Caki2 (cell line): ENCODE measurements around the gene SBNO2. TPM values are rescaled to one million over a fixed set of nuclear protein-coding genes. Genes with fewer than 3 reads are reported as not detected.

ENCODE experiments used
- DNase-seq: peaks from one replicate; pipeline ENCODE4 v3.0.0-alpha.2; 2015; ENCODE audit warnings: low read depth
- in situ Hi-C: cut with HindIII; loops from 2 replicates; pipeline ENCODE4 v1.10.0; 2016; ENCODE audit warnings: low sequenced_read_pairs, low pct_unique_long_range_greater_than_20kb, mixed read lengths
- total RNA-seq: library from RNA; depleted of rRNA; stranded (reverse); fragments of >200 nt; shearing (Covaris generic); gene quantifications from 2 replicates; pipeline ENCODE4 v1.2.3, GENCODE V29; 2014; ENCODE audit warnings: low replicate concordance

The SBNO2 gene
- total RNA-seq, 1 experiment from 2014 or later: 23.7 TPM

- DNase-seq: no peak
- in situ Hi-C loops: no loop called here
Measured at GRCh38 chr19:1089126-1089771, 84.8 kb downstream of the SBNO2 start.

- no peak for DNase-seq
- in situ Hi-C loops: no loop called here
Measured at GRCh38 chr19:1088416-1089010, 85.6 kb downstream of the SBNO2 start.

GRCh38 chr19:1087813-1088415 is 86.2 kb downstream of the SBNO2 start:
- no peak for DNase-seq
- in situ Hi-C loops: no loop called here

GRCh38 chr19:1086613-1087012 is 87.5 kb downstream of the SBNO2 start:
- in situ Hi-C loops: no loop called here
- no peak for DNase-seq

GRCh38 chr19:1085676-1086442 is 88.2 kb downstream of the SBNO2 start:
- DNase-seq: no peak
- in situ Hi-C loops: no loop called here

GRCh38 chr19:1085053-1085658 is 88.9 kb downstream of the SBNO2 start:
- DNase-seq: no peak
- in situ Hi-C loops: no loop called here

GRCh38 chr19:1084024-1084868 is 89.8 kb downstream of the SBNO2 start:
- in situ Hi-C loops: no loop called here
- no peak for DNase-seq

GRCh38 chr19:1082928-1083816 is 90.9 kb downstream of the SBNO2 start:
- DNase-seq: no peak
- in situ Hi-C loops: no loop called here

GRCh38 chr19:1082165-1082927 is 91.7 kb downstream of the SBNO2 start:
- peak; percentile 82 for DNase-seq
- in situ Hi-C loops: no loop called here

GRCh38 chr19:1081301-1082164 is 92.5 kb downstream of the SBNO2 start:
- in situ Hi-C loops: no loop called here
- DNase-seq: no peak

GRCh38 chr19:1080360-1081161 is 93.5 kb downstream of the SBNO2 start:
- in situ Hi-C loops: no loop called here

GRCh38 chr19:1079566-1080111 is 94.4 kb downstream of the SBNO2 start:
- DNase-seq: no peak
- in situ Hi-C loops: no loop called here

More at GRCh38 chr19:1080360-1081161, 93.5 kb downstream of the SBNO2 start:
- DNase-seq: no peak

GRCh38 chr19:1076951-1077350 is 97.1 kb downstream of the SBNO2 start:
- DNase-seq: no peak
- in situ Hi-C loops: no loop called here

GRCh38 chr19:1076046-1076386 is 98.1 kb downstream of the SBNO2 start:
- DNase-seq: no peak
- in situ Hi-C loops: no loop called here
